HCT116 (cell line): ENCODE results near the gene CPED1. TPM values are rescaled to one million over a fixed set of nuclear protein-coding genes. Genes with fewer than 3 reads are reported as not detected.

ENCODE experiments used
- ATAC-seq: fragments of 200-7000 bp; cut with Tn5 transposase; 2 replicates; pipeline ENCODE4 v1.9.1; 2020; ENCODE audit warnings: mild to moderate bottlenecking, moderate library complexity
- BruUV-seq: library from RNA; stranded (reverse); fragments of 400-500 nt; replicated peaks from 2 replicates; lab custom pipeline; 2021; lab: Mats Ljungman, UMichigan
- CTCF ChIA-PET: fragments of 300-600 bp; sonication (Branson Sonifier 250); formaldehyde crosslinking; loops from one replicate; lab custom pipeline; 2021; ENCODE audit warnings: antibody characterized with exemption; lab: Charles Lee
- POLR2A ChIA-PET: fragments of 300-600, 350-600 bp; sonication (Branson Sonifier 250); formaldehyde crosslinking; loops from one replicate; lab custom pipeline; 2021; ENCODE audit warnings: antibody characterized with exemption; lab: Charles Lee
- RAD21 ChIA-PET, 2 experiments: fragments of 300-600 bp; sonication (Branson Sonifier 250); formaldehyde crosslinking; loops; one replicate each; lab custom pipeline; 2023; ENCODE audit warnings: low total read pairs in 2 of 2; ENCODE audit not compliant: uncharacterized antibody in 2 of 2, unreplicated experiment in 2 of 2, low non-redundant PET in 1 of 2; lab: Charles Lee
- DNase-seq: peaks from one replicate; pipeline ENCODE4 v3.0.0-alpha.2; 2010; ENCODE audit warnings: low read depth, low spot score
- H2AFZ ChIP-seq: fragments of 200-600 bp; shearing (Covaris generic), sonication (generic); 2 replicates; pipeline ENCODE4 v1.6.1; 2017; ENCODE audit warnings: low read depth, mixed run types, mixed read lengths, antibody characterized with exemption, low read length; ENCODE audit not compliant: poor library complexity, severe bottlenecking
- H3K27ac ChIP-seq: 2 replicates; pipeline ENCODE4 v1.5.1; 2012; ENCODE audit warnings: low read depth, low read length
- H3K27me3 ChIP-seq: fragments of 200-600 bp; sonication (generic); 2 replicates; pipeline ENCODE4 v1.6.1; 2016; ENCODE audit warnings: mixed run types, low read length, mixed read lengths; ENCODE audit not compliant: insufficient read depth
- H3K36me3 ChIP-seq, 2 experiments: fragments of 200-500 bp in 1 of 2; fragments of 200-600 bp in 1 of 2; sonication (Bioruptor generic) in 1 of 2; sonication (generic) in 1 of 2; 2 replicates each; pipeline versions ENCODE4 v1.5.1 to v1.6.1; 2014 to 2016; ENCODE audit warnings: low read length in 2 of 2, inconsistent platforms in 1 of 2, mixed read lengths in 1 of 2, mixed run types in 1 of 2; ENCODE audit not compliant: insufficient read depth in 2 of 2, control insufficient read depth in 1 of 2
- H3K4me1 ChIP-seq, 2 experiments: fragments of 200-600 bp in 1 of 2; sonication (generic) in 1 of 2; 2 replicates each; pipeline versions ENCODE4 v1.5.1 to v1.6.1; 2012 to 2017; ENCODE audit warnings: low read length in 2 of 2, inconsistent platforms in 1 of 2, mild to moderate bottlenecking in 1 of 2, mixed read lengths in 1 of 2, mixed run types in 1 of 2, moderate library complexity in 1 of 2; ENCODE audit not compliant: insufficient read depth in 2 of 2, control insufficient read depth in 1 of 2
- H3K4me2 ChIP-seq: fragments of 200-600 bp; sonication (generic); 2 replicates; pipeline ENCODE4 v1.6.1; 2017; ENCODE audit warnings: mixed run types, low read length, mixed read lengths
- H3K4me3 ChIP-seq, 2 experiments: fragments of 200-600 bp in 1 of 2; sonication (generic) in 1 of 2; replicated peaks in 1 of 2; 2 replicates each; pipeline ENCODE4 v1.5.1; 2011 to 2016; ENCODE audit warnings: low read length in 2 of 2, control low read depth in 1 of 2, low read depth in 1 of 2, mild to moderate bottlenecking in 1 of 2, mixed read lengths in 1 of 2, mixed run types in 1 of 2
- H3K79me2 ChIP-seq: fragments of 200-600 bp; sonication (generic); 2 replicates; pipeline ENCODE4 v1.6.1; 2017; ENCODE audit warnings: mild to moderate bottlenecking, mixed run types, low read length, moderate library complexity, mixed read lengths; ENCODE audit not compliant: insufficient read depth
- H3K9ac ChIP-seq: fragments of 200-600 bp; sonication (generic); 2 replicates; pipeline ENCODE4 v1.6.1; 2016; ENCODE audit warnings: low read length, mixed read lengths
- H3K9me2 ChIP-seq: fragments of 200-600 bp; sonication (generic), shearing (Covaris generic); 2 replicates; pipeline ENCODE4 v1.6.1; 2017; ENCODE audit warnings: mixed run types, mild to moderate bottlenecking, moderate library complexity; ENCODE audit not compliant: insufficient read depth
- H3K9me3 ChIP-seq, 2 experiments: fragments of 200-500 bp in 1 of 2; fragments of 200-600 bp in 1 of 2; sonication (Bioruptor generic) in 1 of 2; sonication (generic) in 1 of 2; 2 replicates each; pipeline ENCODE4 v1.6.1; 2014 to 2017; ENCODE audit warnings: low read length in 2 of 2, mixed read lengths in 2 of 2, inconsistent platforms in 1 of 2, low read depth in 1 of 2, mild to moderate bottlenecking in 1 of 2, mixed run types in 1 of 2, moderate library complexity in 1 of 2; ENCODE audit not compliant: control insufficient read depth in 1 of 2, insufficient read depth in 1 of 2
- H4K20me1 ChIP-seq: fragments of 200-600 bp; sonication (generic), shearing (Covaris generic); 2 replicates; pipeline ENCODE4 v1.6.1; 2017; ENCODE audit warnings: mixed run types, mild to moderate bottlenecking, moderate library complexity; ENCODE audit not compliant: insufficient read depth
- CBX3 ChIP-seq: IDR thresholded peaks from 2 replicates; pipeline ENCODE4 v1.6.1; 2012; ENCODE audit warnings: low read depth
- CEBPB ChIP-seq: IDR thresholded peaks from 2 replicates; pipeline ENCODE4 v1.6.1; 2012; ENCODE audit warnings: low read depth
- CTCF ChIP-seq, 3 experiments: fragments of 200-600 bp in 1 of 3; sonication (generic) in 1 of 3; IDR thresholded peaks in 2 of 3; conservative IDR thresholded peaks in 1 of 3; 2 replicates each; pipeline ENCODE4 v1.5.1; 2012 to 2017; ENCODE audit warnings: low read depth in 2 of 3, low read length in 2 of 3, antibody characterized with exemption in 1 of 3, borderline replicate concordance in 1 of 3, control low read depth in 1 of 3, mild to moderate bottlenecking in 1 of 3, mixed read lengths in 1 of 3, mixed run types in 1 of 3, moderate library complexity in 1 of 3; ENCODE audit not compliant: insufficient read depth in 1 of 3
- EZH2phosphoT487 ChIP-seq: fragments of 200-600 bp; IDR thresholded peaks from 2 replicates; pipeline ENCODE4 v1.6.1; 2018; ENCODE audit warnings: antibody characterized with exemption, borderline replicate concordance
- FOSL1 ChIP-seq: IDR thresholded peaks from 2 replicates; pipeline ENCODE4 v1.6.1; 2012; ENCODE audit warnings: low read depth
- JUND ChIP-seq: IDR thresholded peaks from 2 replicates; pipeline ENCODE4 v1.6.1; 2012
- RAD21 ChIP-seq: IDR thresholded peaks from 2 replicates; pipeline ENCODE4 v1.6.1; 2012; ENCODE audit warnings: low read depth, mild to moderate bottlenecking
- REST ChIP-seq: IDR thresholded peaks from 2 replicates; pipeline ENCODE4 v1.6.1; 2012; ENCODE audit warnings: low read depth
- SIN3A ChIP-seq: IDR thresholded peaks from 2 replicates; pipeline ENCODE4 v1.6.1; 2012; ENCODE audit warnings: low read depth
- SRF ChIP-seq: IDR thresholded peaks from 2 replicates; pipeline ENCODE4 v1.6.1; 2012; ENCODE audit warnings: low read depth
- YY1 ChIP-seq: IDR thresholded peaks from 2 replicates; pipeline ENCODE4 v1.6.1; 2011; ENCODE audit warnings: low read length, low read depth, moderate library complexity, mild to moderate bottlenecking; ENCODE audit not compliant: insufficient replicate concordance; ENCODE audit errors: extremely low read depth
- ZFX ChIP-seq: fragments of 450-650 bp; IDR thresholded peaks from 2 replicates; pipeline ENCODE4 v1.6.1; 2017
- intact Hi-C: fragments of 100-400 bp; cut with micrococcal nuclease; formaldehyde crosslinking; loops from 2 replicates; pipeline ENCODE4 v1.10.0; 2022
- total RNA-seq: library from RNA; stranded (reverse); gene quantifications from one replicate; pipeline ENCODE4 v1.2.1, GENCODE V29; 2021; ENCODE audit not compliant: unreplicated experiment

CPED1 gene
- total RNA-seq, 1 experiment from 2014 or later, result 1.2 TPM

- RAD21 ChIA-PET, result no interaction called here
- H3K4me1 ChIP-seq, result peaks cover 28 to 46% of the 10 kb centered on the region in 2 experiments
- no peak overlapping the region for H3K4me3 ChIP-seq
- TF ChIP-seq SRF, result no peak
- TF ChIP-seq EZH2phosphoT487, result no peak
- TF ChIP-seq REST, result no peak
- no peak for TF ChIP-seq CTCF (IDR thresholded peaks at IDR 0.05 in 2 of 3, conservative IDR thresholded peaks at IDR 0.05 in 1 of 3; ENCODE audit: borderline replicate concordance in 1 of 3, insufficient read depth in 1 of 3, low read depth in 2 of 3, low read length in 2 of 3)
- no peak for TF ChIP-seq RAD21
- no peak for TF ChIP-seq CEBPB
- no peak for TF ChIP-seq JUND
- no peak for TF ChIP-seq FOSL1
- no peak for TF ChIP-seq YY1
- no peak for TF ChIP-seq SIN3A
- TF ChIP-seq ZFX, result no peak
- no peak for TF ChIP-seq CBX3
- TF ChIP-seq, all 23 proteins: peak for 0
- ATAC-seq (no peak), DNase-seq (no peak)
- Histone ChIP-seq H3K4me2 (no peak overlapping the region), H3K27me3 (no peaks in the 10 kb centered on the region), H3K9me3 (no peaks in the 10 kb centered on the region), H3K9me2 (no peaks in the 10 kb centered on the region), H3K36me3 (peaks cover 0 to 5% of the 10 kb centered on the region in 2 experiments; a peak in 1 of 4 replicates), H2AFZ (no peak overlapping the region), H4K20me1 (no peaks in the 10 kb centered on the region), H3K79me2 (no peaks in the 10 kb centered on the region), H3K27ac (no peak overlapping the region), H3K9ac (no peak overlapping the region)
- intact Hi-C loops, result no loop called here
- ChIA-PET POLR2A (no interaction called here), CTCF (no interaction called here)
- BruUV-seq, result no TSS peak
Measured at GRCh38 chr7:121294448-121294992, 306.0 kb downstream of the CPED1 start.
